ENCODE data around the gene TTC34. TPM values are rescaled to one million over a fixed set of nuclear protein-coding genes. Genes with fewer than 3 reads are reported as not detected.
A peak's percentile ranks its signal among the peaks of the same experiment; 100 is the strongest.
"Not testable (repeated sequence)": the region's sequence is repeated elsewhere in the genome, so short reads cannot be mapped to it uniquely, and the experiment has no call there.

The TTC34 gene
- total and polyA plus RNA-seq, 5 donors from 2014 or later, result 0.05 to 1.1 (median 0.13) TPM

DNA sequence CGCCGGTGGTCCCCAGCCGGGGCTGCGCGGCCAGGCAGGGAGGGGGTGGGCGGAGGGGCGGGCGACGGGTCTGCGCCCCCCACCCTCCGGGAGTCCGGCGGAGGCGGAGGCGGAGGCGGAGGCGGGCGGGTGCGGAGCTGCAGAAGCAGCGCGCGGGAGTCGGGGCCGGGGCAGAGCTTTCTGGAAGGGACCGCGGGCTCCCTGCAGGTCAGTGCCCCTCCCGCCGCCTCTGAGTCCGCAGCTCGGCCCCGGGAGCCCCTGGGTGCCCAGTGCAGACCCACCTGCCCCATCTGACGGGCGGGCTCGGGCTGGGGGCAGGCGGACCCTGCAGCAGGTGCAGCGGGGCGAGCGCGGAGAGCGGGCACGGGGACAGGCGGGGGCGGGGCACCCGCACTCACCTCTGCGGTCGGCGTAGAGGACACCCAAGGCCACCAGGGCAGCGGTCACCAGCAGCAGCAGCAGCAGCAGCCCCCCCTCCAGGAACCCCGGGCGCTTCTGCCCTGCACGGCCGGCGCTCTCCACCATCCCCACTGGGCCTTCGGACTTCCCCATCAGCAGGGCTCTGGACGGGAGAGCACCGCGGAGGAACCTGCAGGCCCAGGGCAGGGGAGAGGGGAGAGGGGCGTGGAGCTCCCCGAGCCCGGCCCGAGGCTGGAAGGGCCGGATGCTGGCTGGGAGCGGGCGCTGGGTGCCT is 172.4 kb downstream of the TTC34 start:
- peaks cover 51% of the 10 kb centered on the region for H3K27me3 Mint-ChIP-seq

DNA sequence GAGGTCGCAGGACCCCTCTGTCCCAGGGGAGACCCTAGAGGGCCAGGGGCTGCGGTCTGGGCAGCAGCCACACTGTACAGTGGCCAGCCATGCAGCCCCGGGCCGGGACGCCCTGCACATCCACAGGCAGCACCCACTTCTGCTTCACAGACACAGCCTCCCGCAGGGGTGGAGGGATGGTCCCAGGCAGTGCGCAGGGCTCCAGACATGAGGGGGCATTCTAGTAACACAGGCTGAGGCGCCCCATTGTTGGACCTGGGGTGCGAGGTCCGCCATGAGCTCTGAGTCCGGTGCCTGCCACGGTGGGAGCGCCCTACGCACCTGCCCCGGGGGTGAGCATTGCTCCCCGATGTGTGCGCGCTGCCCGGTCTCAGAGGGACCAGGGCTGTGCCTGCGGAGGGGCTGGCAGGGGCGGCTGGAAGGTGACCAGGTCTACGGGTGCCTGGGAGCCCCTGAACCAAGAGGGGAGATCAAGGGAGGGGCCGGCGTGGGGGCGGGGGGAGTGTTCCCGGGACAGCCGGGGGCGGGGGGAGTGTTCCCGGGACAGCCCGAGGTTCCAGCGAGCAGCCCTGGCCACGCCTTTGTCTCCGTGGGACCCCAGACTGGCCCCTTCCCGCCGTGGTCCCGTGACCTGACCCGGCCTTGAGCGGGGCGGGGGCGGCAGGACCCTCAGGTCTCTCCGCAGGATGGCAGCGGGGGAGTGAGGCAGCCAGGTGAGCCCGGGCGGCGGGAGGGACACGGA is 173.1 kb downstream of the TTC34 start:
- H3K27me3 ChIP-seq (ENCODE audit: control insufficient read depth, insufficient read depth, low read length), result peaks cover 16% of the 10 kb centered on the region
- H3K4me1 ChIP-seq (ENCODE audit: control insufficient read depth, insufficient read depth, low read length, poor library complexity, severe bottlenecking), result peaks cover 10% of the 10 kb centered on the region
- Mint-ChIP-seq H3K27ac (no peak overlapping the region), H3K9me3 (peaks cover 0 to 3% (median 0%) of the 10 kb centered on the region in 7 donors), H3K4me3 (no peak overlapping the region), H3K27me3 (peaks cover 57% of the 10 kb centered on the region), H3K4me1 (peaks cover 0 to 9% (median 0%) of the 10 kb centered on the region in 4 donors), H3K36me3 (no peaks in the 10 kb centered on the region)
- H3K27ac ChIP-seq (ENCODE audit: insufficient read depth, low read length, poor library complexity, severe bottlenecking), result no peak overlapping the region
- no peaks in the 10 kb centered on the region for H3K9me3 ChIP-seq (ENCODE audit: control insufficient read depth in 2 of 2, low read length in 2 of 2)
- H3K4me3 ChIP-seq (ENCODE audit: low read depth, low read length), result no peak overlapping the region
- H3K36me3 ChIP-seq (ENCODE audit: control insufficient read depth, insufficient read depth, low read length), result no peaks in the 10 kb centered on the region
- no peak for DNase-seq
- no peak for ATAC-seq (ENCODE audit: low read depth in 2 of 2)

More for the DNA sequence above, 172.4 kb downstream of the TTC34 start:
- Mint-ChIP-seq H3K27ac (no peak overlapping the region), H3K36me3 (no peaks in the 10 kb centered on the region), H3K4me3 (no peak overlapping the region), H3K9me3 (peaks cover 0 to 3% (median 0%) of the 10 kb centered on the region in 7 donors), H3K4me1 (peaks cover 0 to 9% (median 0%) of the 10 kb centered on the region in 4 donors)
- H3K27ac ChIP-seq (ENCODE audit: insufficient read depth, low read length, poor library complexity, severe bottlenecking), result no peak overlapping the region
- DNase-seq (no peak), ATAC-seq (ENCODE audit: low read depth in 2 of 2) (no peak)
- H3K9me3 ChIP-seq (ENCODE audit: control insufficient read depth in 2 of 2, low read length in 2 of 2), result no peaks in the 10 kb centered on the region
- peaks cover 16% of the 10 kb centered on the region for H3K27me3 ChIP-seq (ENCODE audit: control insufficient read depth, insufficient read depth, low read length)
- no peak overlapping the region for H3K4me3 ChIP-seq (ENCODE audit: low read depth, low read length)
- peaks cover 10% of the 10 kb centered on the region for H3K4me1 ChIP-seq (ENCODE audit: control insufficient read depth, insufficient read depth, low read length, poor library complexity, severe bottlenecking)
- no peaks in the 10 kb centered on the region for H3K36me3 ChIP-seq (ENCODE audit: control insufficient read depth, insufficient read depth, low read length)

DNA sequence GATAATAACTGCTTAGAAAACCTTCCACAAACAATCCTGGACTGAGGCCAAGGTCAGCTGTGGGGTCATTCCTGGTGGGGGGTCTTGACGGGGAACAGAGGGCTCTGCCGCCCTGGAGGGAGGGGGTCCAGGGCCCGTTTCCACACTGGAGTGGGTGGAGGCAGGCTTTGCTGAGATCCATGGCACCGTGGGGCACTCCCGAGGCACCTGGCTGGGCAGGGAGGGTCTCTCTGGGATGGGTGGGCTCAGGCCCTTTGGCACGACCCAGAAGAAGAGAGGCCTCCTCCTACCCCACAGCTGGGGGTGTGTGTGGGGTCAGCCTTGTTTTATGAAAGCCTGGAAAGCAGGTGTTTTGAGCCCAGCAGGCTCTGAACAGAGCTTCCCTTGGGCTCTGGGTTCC is 173.7 kb downstream of the TTC34 start:
- peaks cover 16% of the 10 kb centered on the region for H3K27me3 ChIP-seq (ENCODE audit: control insufficient read depth, insufficient read depth, low read length)
- ATAC-seq (ENCODE audit: low read depth in 2 of 2), result no peak
- Mint-ChIP-seq H3K4me3 (no peak overlapping the region), H3K9me3 (peaks cover 0 to 3% (median 0%) of the 10 kb centered on the region in 7 donors), H3K36me3 (no peaks in the 10 kb centered on the region), H3K4me1 (peaks cover 0 to 11% (median 0%) of the 10 kb centered on the region in 4 donors), H3K27ac (no peak overlapping the region), H3K27me3 (peaks cover 57% of the 10 kb centered on the region)
- no peak overlapping the region for H3K27ac ChIP-seq (ENCODE audit: insufficient read depth, low read length, poor library complexity, severe bottlenecking)
- H3K4me3 ChIP-seq (ENCODE audit: low read depth, low read length), result no peak overlapping the region
- no peak for DNase-seq
- no peaks in the 10 kb centered on the region for H3K36me3 ChIP-seq (ENCODE audit: control insufficient read depth, insufficient read depth, low read length)
- peaks cover 10% of the 10 kb centered on the region for H3K4me1 ChIP-seq (ENCODE audit: control insufficient read depth, insufficient read depth, low read length, poor library complexity, severe bottlenecking)
- H3K9me3 ChIP-seq (ENCODE audit: control insufficient read depth in 2 of 2, low read length in 2 of 2), result no peaks in the 10 kb centered on the region

DNA sequence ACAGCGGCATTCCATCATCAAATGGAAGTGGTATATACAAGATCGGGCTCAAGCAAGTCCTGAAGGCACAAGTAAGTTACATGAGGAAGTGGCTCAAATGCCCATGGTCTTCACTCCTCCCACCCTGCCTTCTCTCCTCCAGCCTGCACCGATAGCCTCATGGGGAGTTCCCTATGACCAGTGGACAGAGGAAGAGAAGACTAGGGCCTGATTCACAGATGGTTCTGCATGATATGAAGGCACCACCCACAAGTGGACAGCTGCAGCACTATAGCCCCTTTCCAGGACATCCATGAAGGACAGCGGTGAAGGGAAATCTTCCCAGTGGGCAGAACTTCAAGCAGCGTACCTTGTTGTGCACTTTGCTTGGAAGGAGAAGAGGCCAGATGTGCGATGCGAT is 175.7 kb downstream of the TTC34 start:
- Mint-ChIP-seq H3K27me3 (peaks cover 47% of the 10 kb centered on the region), H3K4me1 (peaks cover 0 to 12% (median under 1%) of the 10 kb centered on the region in 4 donors)
- not testable (repeated sequence) for DNase-seq; H3K4me3 Mint-ChIP-seq; H3K4me1 ChIP-seq (ENCODE audit: control insufficient read depth, insufficient read depth, low read length, poor library complexity, severe bottlenecking); H3K27ac ChIP-seq (ENCODE audit: insufficient read depth, low read length, poor library complexity, severe bottlenecking); H3K9me3 ChIP-seq (ENCODE audit: control insufficient read depth in 2 of 2, low read length in 2 of 2); H3K36me3 Mint-ChIP-seq; H3K27ac Mint-ChIP-seq; ATAC-seq (ENCODE audit: low read depth in 2 of 2); H3K36me3 ChIP-seq (ENCODE audit: control insufficient read depth, insufficient read depth, low read length); H3K9me3 Mint-ChIP-seq; H3K4me3 ChIP-seq (ENCODE audit: low read depth, low read length)
- peaks cover 16% of the 10 kb centered on the region for H3K27me3 ChIP-seq (ENCODE audit: control insufficient read depth, insufficient read depth, low read length)

DNA sequence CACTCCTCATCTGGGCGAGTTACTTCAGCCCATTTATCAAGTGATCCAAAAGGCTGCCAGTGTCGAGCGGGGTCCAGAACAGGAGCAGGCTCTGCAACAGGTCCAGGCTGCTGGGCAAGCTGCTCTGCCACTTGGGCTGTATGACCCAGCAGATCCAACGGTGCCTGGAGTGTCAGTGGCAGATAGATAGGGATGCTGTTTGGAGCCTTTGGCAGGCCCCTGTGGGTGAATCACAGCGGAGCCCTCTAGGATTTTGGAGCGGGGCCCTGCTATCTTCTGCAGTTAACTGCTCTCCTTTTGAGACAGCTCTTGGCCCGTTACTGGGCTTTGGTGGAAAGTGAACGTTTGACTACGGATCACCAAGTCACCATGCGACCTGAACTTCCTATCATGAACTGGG is 176.2 kb downstream of the TTC34 start:
- ATAC-seq (ENCODE audit: low read depth in 2 of 2) (no peak), DNase-seq (no peak)
- Mint-ChIP-seq H3K27me3 (peaks cover 46% of the 10 kb centered on the region), H3K36me3 (no peaks in the 10 kb centered on the region), H3K27ac (no peak overlapping the region), H3K4me3 (no peak overlapping the region), H3K4me1 (peaks cover 0 to 11% (median under 1%) of the 10 kb centered on the region in 4 donors), H3K9me3 (peaks cover 0 to 3% (median 0%) of the 10 kb centered on the region in 7 donors)
- H3K27me3 ChIP-seq (ENCODE audit: control insufficient read depth, insufficient read depth, low read length), result peaks cover 16% of the 10 kb centered on the region
- no peaks in the 10 kb centered on the region for H3K9me3 ChIP-seq (ENCODE audit: control insufficient read depth in 2 of 2, low read length in 2 of 2)
- H3K4me1 ChIP-seq (ENCODE audit: control insufficient read depth, insufficient read depth, low read length, poor library complexity, severe bottlenecking), result peaks cover 10% of the 10 kb centered on the region
- no peak overlapping the region for H3K27ac ChIP-seq (ENCODE audit: insufficient read depth, low read length, poor library complexity, severe bottlenecking)
- no peak overlapping the region for H3K4me3 ChIP-seq (ENCODE audit: low read depth, low read length)
- no peaks in the 10 kb centered on the region for H3K36me3 ChIP-seq (ENCODE audit: control insufficient read depth, insufficient read depth, low read length)

DNA sequence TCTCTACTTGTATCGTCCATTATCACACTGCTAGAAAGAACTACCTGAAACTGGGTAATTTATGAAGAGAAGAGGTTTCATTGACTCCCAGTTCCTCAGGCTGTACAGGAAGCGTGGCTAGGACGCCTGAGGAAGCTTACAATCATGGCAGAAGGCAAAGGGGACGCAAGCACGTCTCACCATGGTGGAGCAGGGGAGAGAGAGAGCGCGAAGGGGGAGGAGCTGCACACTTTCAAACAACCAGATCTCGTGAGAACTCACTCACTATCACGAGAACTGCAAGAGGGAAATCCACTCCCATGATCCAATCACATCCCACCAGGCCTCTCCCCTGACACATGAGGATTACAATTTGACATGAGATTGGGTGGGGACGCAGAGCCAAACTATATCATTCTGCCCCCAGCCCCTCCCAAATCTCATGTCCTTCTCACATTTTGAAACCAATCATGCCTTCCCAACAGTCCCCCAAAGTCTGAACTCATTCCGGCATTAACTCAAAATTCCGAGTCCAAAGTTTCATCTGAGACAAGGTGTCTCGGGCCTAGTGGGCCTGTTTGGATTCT is 176.7 kb downstream of the TTC34 start:
- Histone ChIP-seq H3K4me3 (ENCODE audit: low read depth, low read length) (no peak overlapping the region), H3K9me3 (ENCODE audit: control insufficient read depth in 2 of 2, low read length in 2 of 2) (no peaks in the 10 kb centered on the region), H3K27ac (ENCODE audit: insufficient read depth, low read length, poor library complexity, severe bottlenecking) (no peak overlapping the region), H3K4me1 (ENCODE audit: control insufficient read depth, insufficient read depth, low read length, poor library complexity, severe bottlenecking) (peaks cover 10% of the 10 kb centered on the region), H3K27me3 (ENCODE audit: control insufficient read depth, insufficient read depth, low read length) (peaks cover 16% of the 10 kb centered on the region), H3K36me3 (ENCODE audit: control insufficient read depth, insufficient read depth, low read length) (no peaks in the 10 kb centered on the region)
- Mint-ChIP-seq H3K27ac (peak overlapping the region in 1 of 3 donors; percentile 3), H3K36me3 (no peaks in the 10 kb centered on the region), H3K4me3 (no peak overlapping the region), H3K27me3 (peaks cover 46% of the 10 kb centered on the region), H3K4me1 (peaks cover 0 to 9% (median under 1%) of the 10 kb centered on the region in 4 donors), H3K9me3 (peaks cover 0 to 4% (median 0%) of the 10 kb centered on the region in 7 donors)
- DNase-seq, result no peak
- no peak for ATAC-seq (ENCODE audit: low read depth in 2 of 2)

DNA sequence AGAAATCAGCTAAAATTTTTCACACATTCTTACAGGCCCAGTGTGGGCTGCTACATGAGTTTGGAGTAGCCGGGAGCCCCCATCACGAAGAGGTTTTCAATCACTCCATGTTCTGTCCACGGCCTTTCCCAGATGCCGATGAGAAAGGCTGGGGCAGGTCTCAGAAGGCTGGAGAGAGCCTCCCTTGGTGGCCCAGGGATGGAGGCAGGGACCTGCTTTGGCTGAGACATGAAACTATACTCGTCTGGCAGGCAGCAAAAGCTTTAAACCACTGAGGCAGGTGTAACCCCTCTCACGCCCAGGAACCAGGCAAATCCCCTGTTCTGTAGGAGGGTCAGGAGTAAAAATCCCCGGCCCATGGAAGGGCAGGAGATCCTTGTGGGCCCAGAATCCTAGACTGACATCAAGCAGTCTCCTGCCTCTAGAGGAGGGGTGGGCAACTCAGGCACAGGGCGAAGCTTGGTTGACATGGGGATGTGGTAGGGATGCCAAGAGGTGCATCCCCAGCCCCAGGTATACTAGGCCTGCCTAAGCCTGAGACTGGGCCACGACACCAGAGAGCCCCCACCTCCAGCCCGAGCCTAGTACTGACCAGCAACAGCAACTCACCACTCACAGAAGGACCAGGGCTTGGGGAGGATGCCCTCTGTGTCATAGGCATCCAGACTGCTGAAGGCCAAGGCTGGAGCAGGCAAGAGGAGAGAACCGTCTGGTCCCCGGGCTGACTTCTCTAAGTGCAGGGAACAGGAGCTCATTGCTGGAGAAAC is 177.7 kb downstream of the TTC34 start:
- no peaks in the 10 kb centered on the region for H3K36me3 ChIP-seq (ENCODE audit: control insufficient read depth, insufficient read depth, low read length)
- H3K27ac ChIP-seq (ENCODE audit: insufficient read depth, low read length, poor library complexity, severe bottlenecking), result no peak overlapping the region
- H3K4me3 ChIP-seq (ENCODE audit: low read depth, low read length), result no peak overlapping the region
- H3K4me1 ChIP-seq (ENCODE audit: control insufficient read depth, insufficient read depth, low read length, poor library complexity, severe bottlenecking), result peaks cover 6% of the 10 kb centered on the region
- H3K4me3 Mint-ChIP-seq, result no peak overlapping the region
- no peaks in the 10 kb centered on the region for H3K9me3 ChIP-seq (ENCODE audit: control insufficient read depth in 2 of 2, low read length in 2 of 2)
- H3K27ac Mint-ChIP-seq, result no peak overlapping the region
- no peaks in the 10 kb centered on the region for H3K36me3 Mint-ChIP-seq
- H3K27me3 Mint-ChIP-seq, result peaks cover 48% of the 10 kb centered on the region
- H3K9me3 Mint-ChIP-seq, result peaks cover 0 to 5% (median 1%) of the 10 kb centered on the region in 7 donors
- DNase-seq (no peak), ATAC-seq (ENCODE audit: low read depth in 2 of 2) (no peak)
- H3K27me3 ChIP-seq (ENCODE audit: control insufficient read depth, insufficient read depth, low read length), result peaks cover 16% of the 10 kb centered on the region
- H3K4me1 Mint-ChIP-seq, result peaks cover 0 to 6% (median under 1%) of the 10 kb centered on the region in 4 donors

Measured in CD4-positive, CD25-positive, alpha-beta regulatory T cell (primary cell).